Measurements from ENCODE around the gene SKAP2. TPM values are rescaled to one million over a fixed set of nuclear protein-coding genes. Genes with fewer than 3 reads are reported as not detected.

Gene SKAP2
- total RNA-seq, 2 experiments from 2014 or later: 11.2 to 11.9 TPM

GRCh38 chr7:26699766-26700165, 164.6 kb downstream of the SKAP2 start:
- intact Hi-C loops (cut with micrococcal nuclease): no loop called here
- CTCF ChIA-PET: no interaction called here
- POLR2A ChIA-PET: no interaction called here
- no peak for DNase-seq
- Mint-ChIP-seq H3K27ac (no peak overlapping the region), H3K4me3 (no peak overlapping the region), H3K9me3 (no peaks in the 10 kb centered on the region), H3K27me3 (peaks cover 10% of the 10 kb centered on the region), H3K4me1 (ENCODE audit: low read depth) (no peaks in the 10 kb centered on the region), H3K36me3 (no peaks in the 10 kb centered on the region)

- no peak overlapping the region for H3K4me3 Mint-ChIP-seq
- CTCF ChIA-PET: interaction anchor here (0.7 to 0.9 kb wide), 3 partner anchors 10 to 481 kb away, joined by 3 read pairs; no protein-coding TSS in a partner anchor
Observed at GRCh38 chr7:26698806-26699205, 165.6 kb downstream of the SKAP2 start.

GRCh38 chr7:26698194-26698593, 166.2 kb downstream of the SKAP2 start:
- H3K4me3 Mint-ChIP-seq: no peak overlapping the region
- no peaks in the 10 kb centered on the region for H3K9me3 Mint-ChIP-seq
- H3K27ac Mint-ChIP-seq: no peak overlapping the region
- ChIA-PET CTCF (interaction anchor here (0.8 to 3.0 kb wide), 3 partner anchors 9 to 482 kb away, joined by 3 to 13 read pairs (median 3); no protein-coding TSS in a partner anchor), POLR2A (no interaction called here)
- intact Hi-C loops (cut with micrococcal nuclease): no loop called here
- H3K36me3 Mint-ChIP-seq: no peaks in the 10 kb centered on the region
- no peaks in the 10 kb centered on the region for H3K4me1 Mint-ChIP-seq (ENCODE audit: low read depth)
- peaks cover 10% of the 10 kb centered on the region for H3K27me3 Mint-ChIP-seq
- DNase-seq: no peak

More at GRCh38 chr7:26698806-26699205, 165.6 kb downstream of the SKAP2 start:
- intact Hi-C loops (cut with micrococcal nuclease): no loop called here
- DNase-seq: no peak
- Mint-ChIP-seq H3K27ac (no peak overlapping the region), H3K36me3 (no peaks in the 10 kb centered on the region), H3K9me3 (no peaks in the 10 kb centered on the region), H3K27me3 (peaks cover 10% of the 10 kb centered on the region), H3K4me1 (ENCODE audit: low read depth) (no peaks in the 10 kb centered on the region)
- POLR2A ChIA-PET: no interaction called here

GRCh38 chr7:26696978-26697377, 167.4 kb downstream of the SKAP2 start:
- no peaks in the 10 kb centered on the region for H3K9me3 Mint-ChIP-seq
- no peaks in the 10 kb centered on the region for H3K4me1 Mint-ChIP-seq (ENCODE audit: low read depth)
- DNase-seq: no peak
- intact Hi-C loops (cut with micrococcal nuclease): no loop called here
- H3K4me3 Mint-ChIP-seq: no peak overlapping the region
- POLR2A ChIA-PET: no interaction called here
- no peak overlapping the region for H3K27ac Mint-ChIP-seq
- no peaks in the 10 kb centered on the region for H3K36me3 Mint-ChIP-seq
- H3K27me3 Mint-ChIP-seq: peaks cover 9% of the 10 kb centered on the region
- CTCF ChIA-PET: interaction anchor here (3.0 kb wide), 1 partner anchor 14 kb away, joined by 13 read pairs; no protein-coding TSS in a partner anchor

- H3K4me3 Mint-ChIP-seq: no peak overlapping the region
- intact Hi-C loops (cut with micrococcal nuclease): no loop called here
- H3K36me3 Mint-ChIP-seq: no peaks in the 10 kb centered on the region
- no peak overlapping the region for H3K27ac Mint-ChIP-seq
- no peaks in the 10 kb centered on the region for H3K4me1 Mint-ChIP-seq (ENCODE audit: low read depth)
- POLR2A ChIA-PET: no interaction called here
- CTCF ChIA-PET: interaction anchor here (3.0 kb wide), 1 partner anchor 14 kb away, joined by 13 read pairs; no protein-coding TSS in a partner anchor
- peaks cover 7% of the 10 kb centered on the region for H3K27me3 Mint-ChIP-seq
- no peak for DNase-seq
- H3K9me3 Mint-ChIP-seq: no peaks in the 10 kb centered on the region
Observed at GRCh38 chr7:26696161-26696560, 168.2 kb downstream of the SKAP2 start.

GRCh38 chr7:26694713-26695112, 169.7 kb downstream of the SKAP2 start:
- no peak overlapping the region for H3K27ac Mint-ChIP-seq
- peaks cover 7% of the 10 kb centered on the region for H3K27me3 Mint-ChIP-seq
- H3K9me3 Mint-ChIP-seq: no peaks in the 10 kb centered on the region
- H3K4me3 Mint-ChIP-seq: no peak overlapping the region
- CTCF ChIA-PET: interaction anchor here (0.6 to 1.8 kb wide), 3 partner anchors 12 to 1188 kb away, joined by 4 to 13 read pairs (median 5); no protein-coding TSS in a partner anchor
- no peaks in the 10 kb centered on the region for H3K36me3 Mint-ChIP-seq
- DNase-seq: no peak
- H3K4me1 Mint-ChIP-seq (ENCODE audit: low read depth): no peaks in the 10 kb centered on the region
- intact Hi-C loops (cut with micrococcal nuclease): no loop called here
- POLR2A ChIA-PET: no interaction called here

GRCh38 chr7:26694141-26694540, 170.2 kb downstream of the SKAP2 start:
- POLR2A ChIA-PET: no interaction called here
- no peak overlapping the region for H3K4me3 Mint-ChIP-seq

GRCh38 chr7:26691886-26692285, 172.5 kb downstream of the SKAP2 start:
- H3K9me3 Mint-ChIP-seq: no peaks in the 10 kb centered on the region
- no peaks in the 10 kb centered on the region for H3K36me3 Mint-ChIP-seq
- peaks cover 1% of the 10 kb centered on the region for H3K27me3 Mint-ChIP-seq
- H3K4me1 Mint-ChIP-seq (ENCODE audit: low read depth): no peaks in the 10 kb centered on the region
- intact Hi-C loops (cut with micrococcal nuclease): no loop called here
- no peak overlapping the region for H3K4me3 Mint-ChIP-seq
- ChIA-PET CTCF (interaction anchor here (1.2 to 1.7 kb wide), 3 partner anchors 9 to 601 kb away, joined by 3 to 15 read pairs (median 3); no protein-coding TSS in a partner anchor), POLR2A (no interaction called here)
- H3K27ac Mint-ChIP-seq: no peak overlapping the region
- DNase-seq: no peak

More at GRCh38 chr7:26694141-26694540, 170.2 kb downstream of the SKAP2 start:
- H3K27ac Mint-ChIP-seq: no peak overlapping the region
- no peaks in the 10 kb centered on the region for H3K4me1 Mint-ChIP-seq (ENCODE audit: low read depth)
- CTCF ChIA-PET: interaction anchor here (1.8 kb wide), 2 partner anchors 12 to 325 kb away, joined by 5 to 13 read pairs; no protein-coding TSS in a partner anchor
- H3K9me3 Mint-ChIP-seq: no peaks in the 10 kb centered on the region
- intact Hi-C loops (cut with micrococcal nuclease): no loop called here
- H3K36me3 Mint-ChIP-seq: no peaks in the 10 kb centered on the region
- H3K27me3 Mint-ChIP-seq: peaks cover 7% of the 10 kb centered on the region
- no peak for DNase-seq

- H3K9me3 Mint-ChIP-seq: no peaks in the 10 kb centered on the region
- POLR2A ChIA-PET: no interaction called here
- intact Hi-C loops (cut with micrococcal nuclease): no loop called here
- DNase-seq: no peak
- H3K27ac Mint-ChIP-seq: no peak overlapping the region
- no peak overlapping the region for H3K4me3 Mint-ChIP-seq
- H3K4me1 Mint-ChIP-seq (ENCODE audit: low read depth): no peaks in the 10 kb centered on the region
- no peaks in the 10 kb centered on the region for H3K36me3 Mint-ChIP-seq
- CTCF ChIA-PET: interaction anchor here (1.2 to 1.7 kb wide), 3 partner anchors 9 to 600 kb away, joined by 3 to 15 read pairs (median 3); no protein-coding TSS in a partner anchor
- peaks cover 1% of the 10 kb centered on the region for H3K27me3 Mint-ChIP-seq
Observed at GRCh38 chr7:26691406-26691805, 173.0 kb downstream of the SKAP2 start.

- CTCF ChIA-PET: interaction anchor here (0.6 to 1.4 kb wide), 3 partner anchors 9 to 489 kb away, joined by 3 to 10 read pairs (median 3); no protein-coding TSS in a partner anchor
- DNase-seq: no peak
- no peak overlapping the region for H3K27ac Mint-ChIP-seq
- POLR2A ChIA-PET: no interaction called here
- H3K9me3 Mint-ChIP-seq: no peaks in the 10 kb centered on the region
- no peaks in the 10 kb centered on the region for H3K36me3 Mint-ChIP-seq
- intact Hi-C loops (cut with micrococcal nuclease): no loop called here
- H3K4me3 Mint-ChIP-seq: no peak overlapping the region
- H3K4me1 Mint-ChIP-seq (ENCODE audit: low read depth): no peaks in the 10 kb centered on the region
- H3K27me3 Mint-ChIP-seq: peaks cover 7% of the 10 kb centered on the region
Observed at GRCh38 chr7:26690135-26690805, 174.1 kb downstream of the SKAP2 start.

- intact Hi-C loops (cut with micrococcal nuclease): no loop called here
- CTCF ChIA-PET: interaction anchor here (0.8 to 3.0 kb wide), 3 partner anchors 9 to 490 kb away, joined by 3 to 11 read pairs (median 3); no protein-coding TSS in a partner anchor
- POLR2A ChIA-PET: no interaction called here
- H3K27ac Mint-ChIP-seq: no peak overlapping the region
- DNase-seq: no peak
- no peaks in the 10 kb centered on the region for H3K36me3 Mint-ChIP-seq
- no peaks in the 10 kb centered on the region for H3K9me3 Mint-ChIP-seq
- H3K4me1 Mint-ChIP-seq (ENCODE audit: low read depth): no peaks in the 10 kb centered on the region
- H3K27me3 Mint-ChIP-seq: peaks cover 9% of the 10 kb centered on the region
- no peak overlapping the region for H3K4me3 Mint-ChIP-seq
Observed at GRCh38 chr7:26688936-26689506, 175.4 kb downstream of the SKAP2 start.

GRCh38 chr7:26688388-26688787, 176.0 kb downstream of the SKAP2 start:
- H3K9me3 Mint-ChIP-seq: no peaks in the 10 kb centered on the region
- intact Hi-C loops (cut with micrococcal nuclease): no loop called here
- H3K4me1 Mint-ChIP-seq (ENCODE audit: low read depth): no peaks in the 10 kb centered on the region
- ChIA-PET CTCF (interaction anchor here (0.7 to 3.0 kb wide), 7 partner anchors 10 to 753 kb away, joined by 3 to 11 read pairs (median 3); no protein-coding TSS in a partner anchor), POLR2A (no interaction called here)
- H3K36me3 Mint-ChIP-seq: no peaks in the 10 kb centered on the region
- H3K27ac Mint-ChIP-seq: no peak overlapping the region
- H3K27me3 Mint-ChIP-seq: peaks cover 9% of the 10 kb centered on the region
- H3K4me3 Mint-ChIP-seq: no peak overlapping the region
- DNase-seq: no peak

Measured in activated CD4-positive, alpha-beta memory T cell treated with anti-CD3 and anti-CD28 coated beads for 36 hours (primary cell).